ENCODE results near the gene S100A5. TPM values are rescaled to one million over a fixed set of nuclear protein-coding genes. Genes with fewer than 3 reads are reported as not detected.

The S100A5 gene
- total RNA-seq, 1 experiment from 2014 or later: not detected

DNA sequence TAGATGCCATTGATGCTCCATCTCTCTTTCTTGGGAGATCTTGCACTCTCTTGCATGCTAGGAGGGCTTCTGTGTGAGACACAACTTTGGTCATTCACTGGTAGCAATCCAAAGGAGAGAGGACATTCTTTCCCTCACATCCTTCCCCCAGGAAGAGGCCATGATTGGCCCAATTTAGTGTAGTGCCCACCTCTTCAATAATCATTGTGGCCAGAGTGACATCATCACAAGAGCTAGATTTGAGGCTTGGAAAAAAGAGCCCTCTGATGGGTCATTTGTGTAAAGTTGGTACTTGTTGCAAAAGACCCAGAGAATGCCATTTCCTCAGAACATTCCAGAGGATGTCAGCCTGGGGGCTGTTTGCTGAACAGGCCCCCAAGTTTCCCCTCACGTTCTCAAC lies 35.2 kb downstream of the S100A5 start:
- DNase-seq: no peak
- Histone ChIP-seq H2BK5ac (ENCODE audit: insufficient read length, low read length) (no peak overlapping the region), H3K23ac (ENCODE audit: insufficient read length, low read depth, low read length) (no peak overlapping the region), H3K79me2 (ENCODE audit: insufficient read depth, low read length) (no peaks in the 10 kb centered on the region), H3K18ac (ENCODE audit: insufficient read length, low read depth, low read length) (no peak overlapping the region), H3K27ac (ENCODE audit: insufficient read length, low read depth, low read length) (no peak overlapping the region), H4K20me1 (ENCODE audit: control insufficient read depth, insufficient read depth, insufficient read length) (no peaks in the 10 kb centered on the region), H3K14ac (ENCODE audit: insufficient read depth, low read length) (no peak overlapping the region), H3K4me1 (ENCODE audit: insufficient read depth, low read length) (no peaks in the 10 kb centered on the region), H3K23me2 (ENCODE audit: insufficient read length, low read depth, low read length, poor library complexity, severe bottlenecking) (no peaks in the 10 kb centered on the region), H2BK15ac (ENCODE audit: low read depth, low read length) (no peak overlapping the region), H3K4me2 (ENCODE audit: insufficient read depth, insufficient read length, low read length) (no peak overlapping the region), H2BK12ac (ENCODE audit: insufficient read length, low read depth, low read length) (no peak overlapping the region), H3K4ac (ENCODE audit: low read depth, low read length) (no peak overlapping the region), H2BK120ac (ENCODE audit: low read depth, low read length, poor library complexity, severe bottlenecking) (no peak overlapping the region), H3K56ac (ENCODE audit: insufficient read length, low read depth, low read length) (no peak overlapping the region), H3K9me3 (ENCODE audit: control insufficient read depth, low read depth, low read length) (no peaks in the 10 kb centered on the region), H3K27me3 (ENCODE audit: insufficient read depth, low read length) (no peaks in the 10 kb centered on the region), H4K5ac (ENCODE audit: insufficient read length, low read depth, low read length) (no peak overlapping the region), H3K9ac (ENCODE audit: extremely low read depth, insufficient read length, low read length) (no peak overlapping the region), H4K8ac (replicated peaks; ENCODE audit: insufficient read length, low read depth, low read length) (no peak overlapping the region), H4K91ac (ENCODE audit: insufficient read length, low read depth, low read length) (no peak overlapping the region), H3K79me1 (ENCODE audit: insufficient read depth, low read depth, low read length, poor library complexity, severe bottlenecking) (no peaks in the 10 kb centered on the region), H2BK20ac (ENCODE audit: low read depth, low read length, poor library complexity, severe bottlenecking) (no peak overlapping the region), H3T11ph (ENCODE audit: low read length) (no peak overlapping the region), H2AK5ac (ENCODE audit: insufficient read length, low read length) (no peak overlapping the region), H2AFZ (ENCODE audit: low read length) (no peak overlapping the region)
- WGBS (ENCODE audit: extremely low coverage, insufficient read length, low lambda C conversion rate): no CpG with 5 or more reads among the region's 1 CpG
- Mint-ChIP-seq H3K4me3 (no peak overlapping the region), H3K27me3 (ENCODE audit: low read depth) (peaks cover 9% of the 10 kb centered on the region), H3K27ac (no peak overlapping the region), H3K9me3 (no peaks in the 10 kb centered on the region), H3K36me3 (ENCODE audit: insufficient read depth in 1 of 3, low read depth in 3 of 3) (no peaks in the 10 kb centered on the region), H3K4me1 (peaks cover 2 to 6% of the 10 kb centered on the region in 2 experiments; a peak in 2 of 4 replicates)
- TF ChIP-seq, protein P1, sequence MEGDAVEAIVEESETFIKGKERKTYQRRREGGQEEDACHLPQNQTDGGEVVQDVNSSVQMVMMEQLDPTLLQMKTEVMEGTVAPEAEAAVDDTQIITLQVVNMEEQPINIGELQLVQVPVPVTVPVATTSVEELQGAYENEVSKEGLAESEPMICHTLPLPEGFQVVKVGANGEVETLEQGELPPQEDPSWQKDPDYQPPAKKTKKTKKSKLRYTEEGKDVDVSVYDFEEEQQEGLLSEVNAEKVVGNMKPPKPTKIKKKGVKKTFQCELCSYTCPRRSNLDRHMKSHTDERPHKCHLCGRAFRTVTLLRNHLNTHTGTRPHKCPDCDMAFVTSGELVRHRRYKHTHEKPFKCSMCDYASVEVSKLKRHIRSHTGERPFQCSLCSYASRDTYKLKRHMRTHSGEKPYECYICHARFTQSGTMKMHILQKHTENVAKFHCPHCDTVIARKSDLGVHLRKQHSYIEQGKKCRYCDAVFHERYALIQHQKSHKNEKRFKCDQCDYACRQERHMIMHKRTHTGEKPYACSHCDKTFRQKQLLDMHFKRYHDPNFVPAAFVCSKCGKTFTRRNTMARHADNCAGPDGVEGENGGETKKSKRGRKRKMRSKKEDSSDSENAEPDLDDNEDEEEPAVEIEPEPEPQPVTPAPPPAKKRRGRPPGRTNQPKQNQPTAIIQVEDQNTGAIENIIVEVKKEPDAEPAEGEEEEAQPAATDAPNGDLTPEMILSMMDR (conservative IDR thresholded peaks at IDR 0.05): no peak
